CD4-positive, alpha-beta T cell treated with Interleukin-4 for 4 hours (primary cell): ENCODE data around the gene NPFFR1.

ENCODE experiments used
- DNase-seq: peaks from one replicate; pipeline ENCODE4 v3.0.0-alpha.2; 2020

Gene NPFFR1

GRCh38 chr10:70212879-70213278, 70.9 kb downstream of the NPFFR1 start:
- DNase-seq = no peak

- no peak for DNase-seq
Observed at GRCh38 chr10:70212277-70212676, 71.5 kb downstream of the NPFFR1 start.

GRCh38 chr10:70206762-70207161, 77.0 kb downstream of the NPFFR1 start:
- DNase-seq = no peak

GRCh38 chr10:70201105-70201504, 82.7 kb downstream of the NPFFR1 start:
- no peak for DNase-seq

GRCh38 chr10:70198696-70199466, 84.9 kb downstream of the NPFFR1 start:
- DNase-seq = peak; percentile 6
